Loucy (cell line): ENCODE data around the gene MAD1L1.

Experiments used
- H2AFZ ChIP-seq: fragments of 200-600 bp; sonication (generic); 2 replicates; pipeline ENCODE4 v1.6.0; 2016; ENCODE audit warnings: antibody characterized with exemption, mild to moderate bottlenecking, low read length, moderate library complexity
- H3F3A ChIP-seq: fragments of 200-600 bp; 2 replicates; pipeline ENCODE4 v1.6.0; 2016; ENCODE audit warnings: antibody characterized with exemption, low read depth, mild to moderate bottlenecking
- H3K27me3 ChIP-seq: fragments of 200-600 bp; sonication (generic); 2 replicates; pipeline ENCODE4 v1.6.1; 2014; ENCODE audit warnings: low read length, mild to moderate bottlenecking; ENCODE audit not compliant: insufficient read depth, poor library complexity, severe bottlenecking
- H3K36me3 ChIP-seq: fragments of 200-600 bp; sonication (generic); 2 replicates; pipeline ENCODE4 v1.6.1; 2016; ENCODE audit warnings: low read length; ENCODE audit not compliant: insufficient read depth
- H3K4me1 ChIP-seq: fragments of 200-600 bp; sonication (generic); 2 replicates; pipeline ENCODE4 v1.5.1; 2014; ENCODE audit warnings: low read length, mild to moderate bottlenecking; ENCODE audit not compliant: insufficient read depth, poor library complexity, severe bottlenecking
- H3K4me2 ChIP-seq: fragments of 200-600 bp; sonication (generic); 2 replicates; pipeline ENCODE4 v1.6.0; 2014; ENCODE audit warnings: antibody characterized with exemption, low read length, low read depth, mild to moderate bottlenecking; ENCODE audit not compliant: poor library complexity, severe bottlenecking
- H3K4me3 ChIP-seq: fragments of 200-600 bp; sonication (generic); 2 replicates; pipeline ENCODE4 v1.5.1; 2014; ENCODE audit warnings: low read length, mild to moderate bottlenecking, mixed read lengths; ENCODE audit not compliant: poor library complexity, severe bottlenecking
- H3K79me2 ChIP-seq: fragments of 200-600 bp; sonication (generic); 2 replicates; pipeline ENCODE4 v1.6.1; 2014; ENCODE audit warnings: low read length; ENCODE audit not compliant: insufficient read depth
- H3K9ac ChIP-seq: fragments of 200-600 bp; sonication (generic); 2 replicates; pipeline ENCODE4 v1.6.0; 2014; ENCODE audit warnings: mild to moderate bottlenecking, low read depth, low read length, moderate library complexity; ENCODE audit not compliant: poor library complexity, severe bottlenecking
- H3K9me2 ChIP-seq: fragments of 200-600 bp; sonication (generic); replicated peaks from 2 replicates; pipeline ENCODE4 v1.6.1; 2016; ENCODE audit warnings: low read depth, low read length, mixed read lengths
- H3K9me3 ChIP-seq: fragments of 200-600 bp; sonication (generic); 2 replicates; pipeline ENCODE4 v1.6.1; 2014; ENCODE audit warnings: mild to moderate bottlenecking, antibody characterized with exemption, low read length, low read depth; ENCODE audit not compliant: insufficient read depth
- H4K20me1 ChIP-seq: fragments of 200-600 bp; sonication (generic); 2 replicates; pipeline ENCODE4 v1.6.0; 2014; ENCODE audit warnings: antibody characterized with exemption, low read length, mild to moderate bottlenecking; ENCODE audit not compliant: insufficient read depth, poor library complexity, severe bottlenecking
- EZH2phosphoT487 ChIP-seq: fragments of 200-600 bp; IDR thresholded peaks from 2 replicates; pipeline ENCODE4 v1.6.1; 2018; ENCODE audit warnings: antibody characterized with exemption, mild to moderate bottlenecking, moderate library complexity, borderline replicate concordance
- TF ChIP-seq, protein P1 (sequence below): fragments of 200-600 bp; sonication (generic); conservative IDR thresholded peaks from 2 replicates; pipeline ENCODE4 v1.5.1; 2014; ENCODE audit warnings: mild to moderate bottlenecking, antibody characterized with exemption, low read length

MAD1L1 gene

DNA sequence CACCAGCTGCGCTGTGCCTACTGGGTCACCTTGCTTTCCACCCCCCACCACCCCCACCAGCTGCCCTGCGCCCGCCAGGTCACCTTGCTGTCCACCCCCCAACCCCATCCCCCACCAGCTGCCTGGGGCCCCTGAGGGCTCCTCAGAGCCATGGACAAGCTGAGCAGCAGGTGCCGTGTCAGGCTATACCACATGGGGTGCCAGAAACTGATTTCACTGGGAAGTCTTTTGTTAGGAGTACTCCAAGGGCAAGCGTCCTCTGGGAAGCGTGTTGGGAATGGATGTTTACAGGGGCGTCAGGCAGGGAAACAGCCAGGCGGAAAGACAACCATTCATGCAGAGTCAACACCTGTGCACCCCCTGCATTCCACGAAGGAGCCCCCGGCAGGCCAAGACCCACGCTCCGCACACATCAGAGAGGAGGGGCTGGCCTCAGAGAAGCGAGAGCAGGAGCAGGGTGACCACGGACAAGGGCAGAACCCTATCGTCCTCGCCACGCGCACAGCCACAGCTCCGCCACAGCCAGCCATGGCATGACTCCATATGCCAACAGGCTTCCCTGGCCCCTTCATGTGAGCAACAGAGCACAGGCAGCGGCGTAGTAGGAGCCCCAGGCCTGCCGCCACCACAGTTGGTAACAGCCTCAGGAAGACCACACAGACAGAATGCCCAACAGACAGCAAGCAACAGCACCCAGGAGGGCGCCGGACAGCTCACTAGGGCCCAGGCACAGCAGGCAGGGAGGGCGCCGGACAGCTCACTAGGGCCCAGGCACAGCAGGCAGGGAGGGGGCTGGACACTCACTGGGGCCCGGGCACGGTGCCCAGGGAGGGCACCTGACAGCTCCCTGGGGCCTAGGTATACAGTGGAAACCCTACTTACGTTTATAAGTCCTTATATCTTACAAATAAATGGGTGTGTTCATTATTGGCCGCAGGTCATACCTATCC, 180.8 kb downstream of the MAD1L1 start:
- Histone ChIP-seq H3K4me3 (no peak overlapping the region), H3K9ac (no peak overlapping the region), H3K36me3 (peaks cover 8% of the 10 kb centered on the region; the same call in 1 of the 2 replicates), H3K27me3 (no peaks in the 10 kb centered on the region), H3K4me1 (peaks cover 5% of the 10 kb centered on the region), H3K9me3 (no peaks in the 10 kb centered on the region), H3F3A (no peaks in the 10 kb centered on the region), H3K9me2 (no peaks in the 10 kb centered on the region), H2AFZ (no peak overlapping the region), H4K20me1 (peaks cover 3% of the 10 kb centered on the region), H3K4me2 (no peak overlapping the region), H3K79me2 (peaks cover 14% of the 10 kb centered on the region; the same call in 1 of the 2 replicates)
- no peak for TF ChIP-seq EZH2phosphoT487
- TF ChIP-seq, protein P1, sequence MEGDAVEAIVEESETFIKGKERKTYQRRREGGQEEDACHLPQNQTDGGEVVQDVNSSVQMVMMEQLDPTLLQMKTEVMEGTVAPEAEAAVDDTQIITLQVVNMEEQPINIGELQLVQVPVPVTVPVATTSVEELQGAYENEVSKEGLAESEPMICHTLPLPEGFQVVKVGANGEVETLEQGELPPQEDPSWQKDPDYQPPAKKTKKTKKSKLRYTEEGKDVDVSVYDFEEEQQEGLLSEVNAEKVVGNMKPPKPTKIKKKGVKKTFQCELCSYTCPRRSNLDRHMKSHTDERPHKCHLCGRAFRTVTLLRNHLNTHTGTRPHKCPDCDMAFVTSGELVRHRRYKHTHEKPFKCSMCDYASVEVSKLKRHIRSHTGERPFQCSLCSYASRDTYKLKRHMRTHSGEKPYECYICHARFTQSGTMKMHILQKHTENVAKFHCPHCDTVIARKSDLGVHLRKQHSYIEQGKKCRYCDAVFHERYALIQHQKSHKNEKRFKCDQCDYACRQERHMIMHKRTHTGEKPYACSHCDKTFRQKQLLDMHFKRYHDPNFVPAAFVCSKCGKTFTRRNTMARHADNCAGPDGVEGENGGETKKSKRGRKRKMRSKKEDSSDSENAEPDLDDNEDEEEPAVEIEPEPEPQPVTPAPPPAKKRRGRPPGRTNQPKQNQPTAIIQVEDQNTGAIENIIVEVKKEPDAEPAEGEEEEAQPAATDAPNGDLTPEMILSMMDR: no peak

GRCh38 chr7:2050511-2050866, 182.3 kb downstream of the MAD1L1 start:
- Histone ChIP-seq H3K79me2 (peaks cover 18% of the 10 kb centered on the region; the same call in 1 of the 2 replicates), H3K9ac (no peak overlapping the region)

GRCh38 chr7:2049782-2050510, 182.8 kb downstream of the MAD1L1 start:
- Histone ChIP-seq H3K4me2 (no peak overlapping the region), H3K9ac (no peak overlapping the region), H4K20me1 (peaks cover 3% of the 10 kb centered on the region), H3K4me3 (no peak overlapping the region), H3K79me2 (peaks cover 18% of the 10 kb centered on the region; the same call in 1 of the 2 replicates), H3K36me3 (peaks cover 8% of the 10 kb centered on the region; the same call in 1 of the 2 replicates), H2AFZ (no peak overlapping the region), H3K4me1 (no peaks in the 10 kb centered on the region), H3K9me3 (no peaks in the 10 kb centered on the region), H3K27me3 (no peaks in the 10 kb centered on the region), H3F3A (no peaks in the 10 kb centered on the region), H3K9me2 (no peaks in the 10 kb centered on the region)
- TF ChIP-seq, protein P1: no peak
- no peak for TF ChIP-seq EZH2phosphoT487

More at GRCh38 chr7:2050511-2050866, 182.3 kb downstream of the MAD1L1 start:
- Histone ChIP-seq H3K9me3 (no peaks in the 10 kb centered on the region), H3K4me2 (no peak overlapping the region), H3K36me3 (peaks cover 8% of the 10 kb centered on the region; the same call in 1 of the 2 replicates), H4K20me1 (peaks cover 3% of the 10 kb centered on the region), H2AFZ (no peak overlapping the region), H3K27me3 (no peaks in the 10 kb centered on the region), H3K4me3 (no peak overlapping the region), H3F3A (no peaks in the 10 kb centered on the region), H3K4me1 (no peaks in the 10 kb centered on the region), H3K9me2 (no peaks in the 10 kb centered on the region)
- TF ChIP-seq EZH2phosphoT487: no peak
- TF ChIP-seq, protein P1: no peak
